ENCODE data around the gene FEV.

DNA sequence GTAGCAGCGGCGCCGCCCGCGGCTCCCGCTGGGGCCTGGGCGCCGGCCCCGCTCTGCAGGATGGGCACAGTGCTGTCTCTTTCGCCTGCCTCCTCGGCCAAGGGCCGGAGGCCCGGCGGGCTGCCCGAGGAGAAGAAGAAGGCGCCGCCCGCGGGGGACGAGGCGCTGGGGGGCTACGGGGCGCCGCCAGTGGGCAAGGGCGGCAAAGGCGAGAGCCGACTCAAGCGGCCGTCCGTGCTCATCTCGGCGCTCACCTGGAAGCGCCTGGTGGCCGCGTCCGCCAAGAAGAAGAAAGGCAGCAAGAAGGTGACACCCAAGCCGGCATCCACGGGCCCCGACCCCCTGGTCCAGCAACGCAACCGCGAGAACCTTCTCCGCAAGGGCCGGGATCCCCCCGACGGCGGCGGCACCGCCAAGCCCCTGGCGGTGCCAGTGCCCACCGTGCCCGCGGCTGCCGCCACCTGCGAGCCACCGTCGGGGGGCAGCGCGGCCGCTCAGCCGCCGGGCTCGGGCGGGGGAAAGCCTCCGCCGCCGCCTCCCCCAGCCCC is 25.1 kb downstream of the FEV start:
- TF ChIP-seq POLR2A (IDR thresholded peaks at IDR 0.05), result no peak
- TF ChIP-seq POLR2AphosphoS5 (IDR thresholded peaks at IDR 0.05), result no peak
- TF ChIP-seq CTCF (IDR thresholded peaks at IDR 0.05), result no peak

Data from gastroesophageal sphincter (tissue), 3 donors.